Endothelial cell of umbilical vein (primary cell): ENCODE measurements around the gene COL18A1. TPM values are rescaled to one million over a fixed set of nuclear protein-coding genes. Genes with fewer than 3 reads are reported as not detected.

Experiments used
- BruUV-seq: library from RNA; stranded (reverse); fragments of 400-500 nt; replicated peaks from 2 replicates; lab custom pipeline; 2021; lab: Mats Ljungman, UMichigan
- CTCF ChIA-PET: fragments of 300-600, 350-600 bp; sonication (Branson Sonifier 250); formaldehyde crosslinking; loops from one replicate; lab custom pipeline; 2021; ENCODE audit warnings: antibody characterized with exemption, inconsistent platforms; lab: Charles Lee
- POLR2A ChIA-PET: fragments of 300-600, 350-600 bp; sonication (Branson Sonifier 250); formaldehyde crosslinking; loops from one replicate; lab custom pipeline; 2021; ENCODE audit warnings: antibody characterized with exemption, inconsistent platforms; lab: Charles Lee
- DNase-seq: peaks from one replicate; pipeline ENCODE4 v3.0.0-alpha.2; 2011; ENCODE audit warnings: low read depth, low spot score
- FAIRE-seq: peaks from 2 replicates; lab custom pipeline; 2011; peaks lifted over from hg19 to GRCh38; lab: Jason Lieb, UNC
- H2AFZ ChIP-seq: 2 replicates; pipeline ENCODE4 v1.6.0; 2012; ENCODE audit warnings: low read depth, low read length, control low read depth, inconsistent platforms
- H3K27ac ChIP-seq: 2 replicates; pipeline ENCODE4 v1.5.1; 2011; ENCODE audit warnings: low read depth, mild to moderate bottlenecking, control low read depth, low read length, moderate library complexity; ENCODE audit not compliant: insufficient read depth
- H3K27me3 ChIP-seq, 2 experiments: 2 replicates each; pipeline versions ENCODE4 v1.6.0 to v1.6.1; 2011; ENCODE audit warnings: low read length in 2 of 2, mixed read lengths in 1 of 2; ENCODE audit not compliant: control insufficient read depth in 2 of 2, insufficient read depth in 2 of 2
- H3K36me3 ChIP-seq, 2 experiments: 2 replicates in 1 of 2; 3 replicates in 1 of 2; pipeline ENCODE4 v1.5.1; 2011; ENCODE audit warnings: low read length in 2 of 2, mild to moderate bottlenecking in 1 of 2, moderate library complexity in 1 of 2; ENCODE audit not compliant: control insufficient read depth in 2 of 2, insufficient read depth in 2 of 2; ENCODE audit errors: extremely low read depth in 1 of 2
- H3K4me1 ChIP-seq: 3 replicates; pipeline ENCODE4 v1.5.1; 2011; ENCODE audit warnings: mild to moderate bottlenecking, low read length; ENCODE audit not compliant: control insufficient read depth, insufficient read depth; ENCODE audit errors: extremely low read depth
- H3K4me2 ChIP-seq: 2 replicates; pipeline ENCODE4 v1.6.1; 2011; ENCODE audit warnings: low read length, control low read depth, mixed read lengths; ENCODE audit not compliant: insufficient read depth
- H3K4me3 ChIP-seq, 3 experiments: fragments of 200-600 bp in 1 of 3; sonication (generic), shearing (Covaris generic) in 1 of 3; replicated peaks in 1 of 3; 2 replicates each; pipeline ENCODE4 v1.5.1; 2011 to 2016; ENCODE audit warnings: control low read depth in 3 of 3, low read length in 3 of 3, mild to moderate bottlenecking in 2 of 3, inconsistent platforms in 1 of 3, low read depth in 1 of 3, moderate library complexity in 1 of 3; ENCODE audit not compliant: insufficient read depth in 1 of 3
- H3K79me2 ChIP-seq: 2 replicates; pipeline ENCODE4 v1.6.0; 2012; ENCODE audit warnings: low read length, inconsistent platforms; ENCODE audit not compliant: control insufficient read depth, insufficient read depth
- H3K9ac ChIP-seq: replicated peaks from 2 replicates; pipeline ENCODE3; 2011; ENCODE audit warnings: low read length, control low read depth; ENCODE audit not compliant: insufficient read depth; ENCODE audit errors: extremely low read depth
- H3K9me1 ChIP-seq: replicated peaks from 3 replicates; pipeline ENCODE4 v1.6.0; 2011; ENCODE audit warnings: mild to moderate bottlenecking, low read length; ENCODE audit not compliant: control insufficient read depth, insufficient read depth; ENCODE audit errors: extremely low read depth
- H3K9me3 ChIP-seq: replicated peaks from 2 replicates; pipeline ENCODE4 v1.5.1; 2012; ENCODE audit warnings: low read length, inconsistent platforms; ENCODE audit not compliant: control insufficient read depth, insufficient read depth
- H4K20me1 ChIP-seq: replicated peaks from 2 replicates; pipeline ENCODE3; 2011; ENCODE audit warnings: mild to moderate bottlenecking, low read length; ENCODE audit not compliant: control insufficient read depth, insufficient read depth; ENCODE audit errors: extremely low read depth
- EZH2 ChIP-seq: IDR thresholded peaks from 2 replicates; pipeline ENCODE4 v1.6.1; 2012; ENCODE audit warnings: borderline replicate concordance, low read depth, mild to moderate bottlenecking, moderate library complexity, low read length, inconsistent platforms; ENCODE audit not compliant: severe bottlenecking
- FOS ChIP-seq: IDR thresholded peaks from 2 replicates; pipeline ENCODE4 v1.6.1; 2011; ENCODE audit warnings: mild to moderate bottlenecking, low read length, moderate library complexity, borderline replicate concordance; ENCODE audit not compliant: insufficient read depth
- JUN ChIP-seq: IDR thresholded peaks from 2 replicates; pipeline ENCODE4 v1.6.1; 2011; ENCODE audit warnings: borderline replicate concordance, low read depth; ENCODE audit not compliant: insufficient read length, insufficient read depth
- MYC ChIP-seq: IDR thresholded peaks from one replicate; pipeline ENCODE4 v1.6.1; 2011; ENCODE audit warnings: mild to moderate bottlenecking, low read depth, low read length
- dilution Hi-C: fragments of 300-500 bp; cut with MboI; formaldehyde crosslinking; loops from one replicate; pipeline ENCODE4 v1.15.0; 2019; ENCODE audit warnings: low sequenced_read_pairs; ENCODE audit not compliant: extremely low pct_ligation_motif_present
- intact Hi-C: fragments of 100-400 bp; cut with micrococcal nuclease; formaldehyde crosslinking; loops from one replicate; pipeline ENCODE4 v1.10.0; 2022
- polyA plus RNA-seq, 4 experiments: library from polyadenylated mRNA; depleted of rRNA in 3 of 4; stranded (reverse) in 3 of 4; unstranded in 1 of 4; fragments of >200 nt; gene quantifications; 2 replicates each; pipeline versions ENCODE4 v1.2.1 to v1.2.3, GENCODE V29; 2011 to 2012; ENCODE audit warnings: missing spikeins in 1 of 4
- total RNA-seq: library from RNA; stranded (reverse); gene quantifications from 2 replicates; pipeline ENCODE4 v1.2.3, GENCODE V29; 2021
- TF ChIP-seq, protein P1 (sequence below), 2 donors: IDR thresholded peaks; 1 replicate in 1 of 2; 2 replicates in 1 of 2; pipeline ENCODE4 v1.5.1; 2011; ENCODE audit warnings: low read length in 2 of 2, mild to moderate bottlenecking in 2 of 2, moderate library complexity in 2 of 2, control low read depth in 1 of 2, inconsistent platforms in 1 of 2, low read depth in 1 of 2; ENCODE audit not compliant: insufficient read depth in 1 of 2; ENCODE audit errors: extremely low read depth in 1 of 2

COL18A1 gene
- total and polyA plus RNA-seq, 2 donors (not counting 3 experiments of a cell fraction or from before 2014, with no cell fraction given) = 198 to 252 TPM

GRCh38 chr21:45388011-45388521, 16.9 kb upstream of the COL18A1 start:
- Histone ChIP-seq H3K4me3 (no peak overlapping the region), H3K9me1 (no peaks in the 10 kb centered on the region), H3K79me2 (no peaks in the 10 kb centered on the region), H3K9ac (no peak overlapping the region), H3K4me1 (no peaks in the 10 kb centered on the region), H3K36me3 (no peaks in the 10 kb centered on the region), H4K20me1 (no peaks in the 10 kb centered on the region), H3K27ac (no peak overlapping the region), H3K4me2 (no peak overlapping the region), H2AFZ (no peak overlapping the region), H3K27me3 (peaks cover 0 to 2% of the 10 kb centered on the region in 2 experiments), H3K9me3 (no peaks in the 10 kb centered on the region)
- FAIRE-seq (no peak), DNase-seq (no peak)
- no TSS peak for BruUV-seq
- dilution Hi-C loops (no loop called here), intact Hi-C loops (no loop called here)
- ChIA-PET CTCF (interaction anchor here (1.3 to 2.1 kb wide), 3 partner anchors 14 to 79 kb away, joined by 6 to 11 read pairs (median 7); no protein-coding TSS in a partner anchor), POLR2A (no interaction called here)
- TF ChIP-seq JUN (no peak), MYC (no peak), FOS (no peak), EZH2 (no peak)

GRCh38 chr21:45388611-45389296, 16.2 kb upstream of the COL18A1 start:
- Histone ChIP-seq H3K36me3 (no peaks in the 10 kb centered on the region), H3K27me3 (peaks cover 0 to 2% of the 10 kb centered on the region in 2 experiments), H3K9me1 (no peaks in the 10 kb centered on the region), H2AFZ (no peak overlapping the region), H3K9ac (no peak overlapping the region), H3K27ac (no peak overlapping the region), H3K79me2 (no peaks in the 10 kb centered on the region), H3K9me3 (no peaks in the 10 kb centered on the region), H3K4me3 (no peak overlapping the region), H3K4me2 (no peak overlapping the region), H3K4me1 (no peaks in the 10 kb centered on the region), H4K20me1 (no peaks in the 10 kb centered on the region)
- intact Hi-C loops (no loop called here), dilution Hi-C loops (no loop called here)
- DNase-seq = no peak
- ChIA-PET CTCF (no interaction called here), POLR2A (no interaction called here)
- no TSS peak for BruUV-seq
- FAIRE-seq = peak; percentile 15
- TF ChIP-seq JUN = no peak
- TF ChIP-seq, protein P1, sequence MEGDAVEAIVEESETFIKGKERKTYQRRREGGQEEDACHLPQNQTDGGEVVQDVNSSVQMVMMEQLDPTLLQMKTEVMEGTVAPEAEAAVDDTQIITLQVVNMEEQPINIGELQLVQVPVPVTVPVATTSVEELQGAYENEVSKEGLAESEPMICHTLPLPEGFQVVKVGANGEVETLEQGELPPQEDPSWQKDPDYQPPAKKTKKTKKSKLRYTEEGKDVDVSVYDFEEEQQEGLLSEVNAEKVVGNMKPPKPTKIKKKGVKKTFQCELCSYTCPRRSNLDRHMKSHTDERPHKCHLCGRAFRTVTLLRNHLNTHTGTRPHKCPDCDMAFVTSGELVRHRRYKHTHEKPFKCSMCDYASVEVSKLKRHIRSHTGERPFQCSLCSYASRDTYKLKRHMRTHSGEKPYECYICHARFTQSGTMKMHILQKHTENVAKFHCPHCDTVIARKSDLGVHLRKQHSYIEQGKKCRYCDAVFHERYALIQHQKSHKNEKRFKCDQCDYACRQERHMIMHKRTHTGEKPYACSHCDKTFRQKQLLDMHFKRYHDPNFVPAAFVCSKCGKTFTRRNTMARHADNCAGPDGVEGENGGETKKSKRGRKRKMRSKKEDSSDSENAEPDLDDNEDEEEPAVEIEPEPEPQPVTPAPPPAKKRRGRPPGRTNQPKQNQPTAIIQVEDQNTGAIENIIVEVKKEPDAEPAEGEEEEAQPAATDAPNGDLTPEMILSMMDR (IDR thresholded peaks at IDR 0.05; ENCODE audit: extremely low read depth in 1 of 2, insufficient read depth in 1 of 2, low read depth in 1 of 2, low read length in 2 of 2) = no peak
- TF ChIP-seq MYC = no peak
